GM23338 (cell line): ENCODE measurements around the gene RGS6. TPM values are rescaled to one million over a fixed set of nuclear protein-coding genes. Genes with fewer than 3 reads are reported as not detected.

ENCODE experiments used
- ATAC-seq: fragments of 200-7000 bp; cut with Tn5 transposase; 3 replicates; pipeline ENCODE4 v1.9.1; 2020
- DNase-seq: peaks from one replicate; pipeline ENCODE4 v3.0.0-alpha.2; 2015; ENCODE audit warnings: low spot score
- H2AFZ ChIP-seq: fragments of 200-600 bp; sonication (generic); 2 replicates; pipeline ENCODE4 v1.8.0; 2016; ENCODE audit warnings: antibody characterized with exemption, mild to moderate bottlenecking, moderate library complexity
- H3F3A ChIP-seq: fragments of 200-600 bp; sonication (generic); replicated peaks from 2 replicates; pipeline ENCODE4 v1.8.0; 2017; ENCODE audit warnings: antibody characterized with exemption, mixed run types, low read depth
- H3K27ac ChIP-seq: fragments of 200-600 bp; sonication (generic); 2 replicates; pipeline ENCODE4 v1.6.1; 2016; ENCODE audit warnings: low read depth
- H3K27me3 ChIP-seq: fragments of 200-600 bp; sonication (generic); 2 replicates; pipeline ENCODE4 v1.8.0; 2016; ENCODE audit warnings: mild to moderate bottlenecking, mixed run types, moderate library complexity; ENCODE audit not compliant: insufficient read depth
- H3K36me3 ChIP-seq: fragments of 200-600 bp; sonication (generic); 2 replicates; pipeline ENCODE4 v1.8.0; 2016; ENCODE audit warnings: mild to moderate bottlenecking; ENCODE audit not compliant: insufficient read depth
- H3K4me1 ChIP-seq: fragments of 200-600 bp; sonication (generic); 2 replicates; pipeline ENCODE4 v1.8.0; 2016; ENCODE audit warnings: mild to moderate bottlenecking, moderate library complexity; ENCODE audit not compliant: insufficient read depth
- H3K4me2 ChIP-seq: fragments of 200-600 bp; sonication (generic); 2 replicates; pipeline ENCODE4 v1.7.1; 2017; ENCODE audit warnings: mixed run types
- H3K4me3 ChIP-seq: fragments of 200-600 bp; sonication (generic); 2 replicates; pipeline ENCODE4 v1.6.1; 2016; ENCODE audit warnings: mixed run types
- H3K79me2 ChIP-seq: fragments of 200-600 bp; sonication (generic); replicated peaks from 2 replicates; pipeline ENCODE4 v1.8.0; 2017; ENCODE audit warnings: mild to moderate bottlenecking; ENCODE audit not compliant: insufficient read depth
- H3K9me2 ChIP-seq: fragments of 200-600 bp; sonication (generic); 2 replicates; pipeline ENCODE4 v1.8.0; 2017; ENCODE audit not compliant: insufficient read depth
- H4K20me1 ChIP-seq: fragments of 200-600 bp; sonication (generic); replicated peaks from 2 replicates; pipeline ENCODE4 v1.8.0; 2017; ENCODE audit warnings: mild to moderate bottlenecking; ENCODE audit not compliant: insufficient read depth
- H3K27ac Mint-ChIP-seq: 2 replicates; pipeline ENCODE4 v1.8.0; 2020; ENCODE audit warnings: inconsistent platforms, mild to moderate bottlenecking, moderate library complexity, mixed read lengths
- H3K27me3 Mint-ChIP-seq: 3 replicates; pipeline ENCODE4 v1.8.0; 2022; ENCODE audit warnings: low read depth, mild to moderate bottlenecking, moderate library complexity, mixed read lengths, inconsistent platforms; ENCODE audit not compliant: insufficient read depth, poor library complexity
- H3K36me3 Mint-ChIP-seq: 3 replicates; pipeline ENCODE4 v1.8.0; 2021; ENCODE audit warnings: low read depth, mild to moderate bottlenecking, inconsistent platforms, moderate library complexity, mixed read lengths
- H3K4me1 Mint-ChIP-seq: 3 replicates; pipeline ENCODE4 v1.8.0; 2020; ENCODE audit warnings: mild to moderate bottlenecking, inconsistent platforms, mixed read lengths
- H3K4me3 Mint-ChIP-seq: 3 replicates; pipeline ENCODE4 v1.8.0; 2021; ENCODE audit warnings: moderate library complexity, mild to moderate bottlenecking, inconsistent platforms, mixed read lengths
- H3K9me3 Mint-ChIP-seq: 3 replicates; pipeline ENCODE4 v1.8.0; 2020; ENCODE audit warnings: moderate library complexity, mild to moderate bottlenecking, inconsistent platforms, mixed read lengths
- CTCF ChIP-seq, 2 experiments: fragments of 200-600 bp in 1 of 2; sonication (generic) in 1 of 2; conservative IDR thresholded peaks; 2 replicates each; pipeline versions ENCODE4 v1.5.1 to v1.6.1; 2016 to 2017; ENCODE audit warnings: antibody characterized with exemption in 2 of 2, low read depth in 2 of 2, mild to moderate bottlenecking in 2 of 2, moderate library complexity in 1 of 2
- ETS1 ChIP-seq: IDR thresholded peaks from 2 replicates; pipeline ENCODE4 v1.6.1; 2016; ENCODE audit warnings: antibody characterized with exemption
- NANOG ChIP-seq: IDR thresholded peaks from 2 replicates; pipeline ENCODE4 v1.6.1; 2016; ENCODE audit warnings: antibody characterized with exemption, borderline replicate concordance
- POLR2AphosphoS5 ChIP-seq: IDR thresholded peaks from 2 replicates; pipeline ENCODE4 v1.6.1; 2016; ENCODE audit warnings: antibody characterized with exemption, low read depth
- ZNF114 ChIP-seq: fragments of 250-450 bp; sonication (Bioruptor Pico); IDR thresholded peaks from 2 replicates; pipeline ENCODE4 v1.5.0; 2020; ENCODE audit warnings: mild to moderate bottlenecking, moderate library complexity
- ZNF331 ChIP-seq: fragments of 250-450 bp; sonication (Bioruptor Pico); IDR thresholded peaks from 2 replicates; pipeline ENCODE4 v1.5.0; 2020; ENCODE audit warnings: low read depth, mild to moderate bottlenecking, moderate library complexity
- polyA plus RNA-seq: library from polyadenylated mRNA; unstranded; fragments of >200 nt; fragmentation: Nextera tagmentation; extraction: Ambion mirVana; gene quantifications from 2 replicates; pipeline ENCODE4 v1.2.1, GENCODE V29; 2016
- total RNA-seq: library from RNA; depleted of rRNA; stranded (reverse); fragments of >200 nt; shearing (Covaris generic); gene quantifications from 2 replicates; pipeline ENCODE4 v1.2.3, GENCODE V29; 2014
- TF ChIP-seq, protein P1 (sequence below): IDR thresholded peaks from one replicate; pipeline ENCODE4 v1.6.1; 2018; ENCODE audit warnings: antibody characterized with exemption; ENCODE audit not compliant: unreplicated experiment

Gene RGS6
- total and polyA plus RNA-seq, 2 experiments from 2014 or later: 0.66 to 0.83 TPM

GRCh38 chr14:72262771-72263170 lies 330.5 kb downstream of the RGS6 start:
- Histone ChIP-seq H3K4me2 (no peak overlapping the region), H3K79me2 (no peaks in the 10 kb centered on the region), H2AFZ (no peak overlapping the region), H3K9me2 (peaks cover 14% of the 10 kb centered on the region), H4K20me1 (no peaks in the 10 kb centered on the region), H3K27me3 (no peaks in the 10 kb centered on the region), H3K27ac (no peak overlapping the region), H3K4me3 (no peak overlapping the region), H3K4me1 (no peaks in the 10 kb centered on the region), H3K36me3 (no peaks in the 10 kb centered on the region), H3F3A (no peaks in the 10 kb centered on the region)
- Mint-ChIP-seq H3K27me3 (peaks cover 7% of the 10 kb centered on the region), H3K4me1 (no peaks in the 10 kb centered on the region), H3K36me3 (peaks cover 10% of the 10 kb centered on the region; the same call in 2 of the 3 replicates), H3K4me3 (no peak overlapping the region), H3K9me3 (peaks cover 16% of the 10 kb centered on the region), H3K27ac (no peak overlapping the region)
- ATAC-seq (no peak), DNase-seq (no peak)
- TF ChIP-seq ETS1: no peak
- TF ChIP-seq POLR2AphosphoS5: no peak

GRCh38 chr14:72264716-72265115 lies 332.5 kb downstream of the RGS6 start:
- Histone ChIP-seq H2AFZ (no peak overlapping the region), H3K79me2 (no peaks in the 10 kb centered on the region), H3K27me3 (no peaks in the 10 kb centered on the region), H3K27ac (no peak overlapping the region), H3K4me3 (no peak overlapping the region), H3K4me1 (no peaks in the 10 kb centered on the region), H3K9me2 (peaks cover 14% of the 10 kb centered on the region), H3K36me3 (no peaks in the 10 kb centered on the region), H4K20me1 (no peaks in the 10 kb centered on the region), H3F3A (no peaks in the 10 kb centered on the region), H3K4me2 (no peak overlapping the region)
- no peak for TF ChIP-seq NANOG
- Mint-ChIP-seq H3K27me3 (peaks cover 7% of the 10 kb centered on the region), H3K4me1 (no peaks in the 10 kb centered on the region; the same call in 2 of the 3 replicates), H3K4me3 (no peak overlapping the region), H3K27ac (no peak overlapping the region), H3K36me3 (peaks cover 10% of the 10 kb centered on the region), H3K9me3 (peaks cover 16% of the 10 kb centered on the region)
- DNase-seq (no peak), ATAC-seq (no peak)

- H3K27ac ChIP-seq: no peak overlapping the region
- DNase-seq (no peak), ATAC-seq (no peak)
- H4K20me1 ChIP-seq: no peaks in the 10 kb centered on the region
- no peaks in the 10 kb centered on the region; the same call in 1 of the 2 replicates for H3K36me3 ChIP-seq
- H3K27me3 ChIP-seq: no peaks in the 10 kb centered on the region
- no peaks in the 10 kb centered on the region for H3F3A ChIP-seq
- Mint-ChIP-seq H3K36me3 (no peaks in the 10 kb centered on the region; the same call in 1 of the 3 replicates), H3K27me3 (no peaks in the 10 kb centered on the region), H3K4me3 (no peak overlapping the region), H3K9me3 (peaks cover 5% of the 10 kb centered on the region), H3K27ac (no peak overlapping the region), H3K4me1 (peaks cover 5% of the 10 kb centered on the region; the same call in 2 of the 3 replicates)
- H3K4me3 ChIP-seq: no peak overlapping the region
- no peaks in the 10 kb centered on the region for H3K4me1 ChIP-seq
- H3K9me2 ChIP-seq: peaks cover 7% of the 10 kb centered on the region; the same call in 1 of the 2 replicates
- TF ChIP-seq POLR2AphosphoS5: no peak
- H3K4me2 ChIP-seq: no peak overlapping the region
- H3K79me2 ChIP-seq: no peaks in the 10 kb centered on the region
- no peak overlapping the region for H2AFZ ChIP-seq
Measured at GRCh38 chr14:72270147-72270727, 338.0 kb downstream of the RGS6 start.

DNA sequence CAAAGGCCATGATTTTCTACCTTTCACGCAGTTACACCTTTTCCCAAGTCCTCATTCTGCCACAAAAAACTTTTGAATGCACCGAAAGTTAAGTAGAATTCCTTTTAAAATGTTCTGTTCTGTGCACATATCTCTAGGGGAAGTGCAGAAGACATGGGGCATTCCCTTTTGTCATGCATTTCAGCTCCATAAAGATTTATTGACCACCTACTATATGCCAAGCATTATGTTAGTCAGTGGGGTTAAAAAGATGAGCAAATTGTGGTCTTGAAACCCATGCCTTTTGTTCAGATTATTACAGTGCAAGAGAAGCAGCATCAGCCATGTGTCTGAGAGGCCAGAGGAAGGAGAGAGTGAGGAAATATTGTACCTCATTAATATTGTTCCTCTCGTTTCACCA lies 338.5 kb downstream of the RGS6 start:
- peaks cover 5% of the 10 kb centered on the region; the same call in 2 of the 3 replicates for H3K4me1 Mint-ChIP-seq
- Histone ChIP-seq H3K36me3 (no peaks in the 10 kb centered on the region; the same call in 1 of the 2 replicates), H3K79me2 (no peaks in the 10 kb centered on the region), H3K27me3 (no peaks in the 10 kb centered on the region), H3F3A (no peaks in the 10 kb centered on the region), H3K4me2 (no peak overlapping the region), H2AFZ (no peak overlapping the region), H3K4me1 (no peaks in the 10 kb centered on the region), H4K20me1 (no peaks in the 10 kb centered on the region), H3K27ac (no peak overlapping the region), H3K9me2 (peaks cover 7% of the 10 kb centered on the region; the same call in 1 of the 2 replicates), H3K4me3 (no peak overlapping the region)
- no peak overlapping the region for H3K27ac Mint-ChIP-seq
- H3K36me3 Mint-ChIP-seq: no peaks in the 10 kb centered on the region; the same call in 1 of the 3 replicates
- H3K4me3 Mint-ChIP-seq: no peak overlapping the region
- no peaks in the 10 kb centered on the region for H3K27me3 Mint-ChIP-seq
- ATAC-seq (no peak), DNase-seq (no peak)
- H3K9me3 Mint-ChIP-seq: peaks cover 5% of the 10 kb centered on the region
- TF ChIP-seq ZNF114 (CRISPR knock-in tag) (no peak), POLR2AphosphoS5 (no peak), CTCF (conservative IDR thresholded peaks at IDR 0.05; ENCODE audit: low read depth in 2 of 2) (no peak), ZNF331 (CRISPR knock-in tag) (no peak), NANOG (no peak)
- TF ChIP-seq, protein P1, sequence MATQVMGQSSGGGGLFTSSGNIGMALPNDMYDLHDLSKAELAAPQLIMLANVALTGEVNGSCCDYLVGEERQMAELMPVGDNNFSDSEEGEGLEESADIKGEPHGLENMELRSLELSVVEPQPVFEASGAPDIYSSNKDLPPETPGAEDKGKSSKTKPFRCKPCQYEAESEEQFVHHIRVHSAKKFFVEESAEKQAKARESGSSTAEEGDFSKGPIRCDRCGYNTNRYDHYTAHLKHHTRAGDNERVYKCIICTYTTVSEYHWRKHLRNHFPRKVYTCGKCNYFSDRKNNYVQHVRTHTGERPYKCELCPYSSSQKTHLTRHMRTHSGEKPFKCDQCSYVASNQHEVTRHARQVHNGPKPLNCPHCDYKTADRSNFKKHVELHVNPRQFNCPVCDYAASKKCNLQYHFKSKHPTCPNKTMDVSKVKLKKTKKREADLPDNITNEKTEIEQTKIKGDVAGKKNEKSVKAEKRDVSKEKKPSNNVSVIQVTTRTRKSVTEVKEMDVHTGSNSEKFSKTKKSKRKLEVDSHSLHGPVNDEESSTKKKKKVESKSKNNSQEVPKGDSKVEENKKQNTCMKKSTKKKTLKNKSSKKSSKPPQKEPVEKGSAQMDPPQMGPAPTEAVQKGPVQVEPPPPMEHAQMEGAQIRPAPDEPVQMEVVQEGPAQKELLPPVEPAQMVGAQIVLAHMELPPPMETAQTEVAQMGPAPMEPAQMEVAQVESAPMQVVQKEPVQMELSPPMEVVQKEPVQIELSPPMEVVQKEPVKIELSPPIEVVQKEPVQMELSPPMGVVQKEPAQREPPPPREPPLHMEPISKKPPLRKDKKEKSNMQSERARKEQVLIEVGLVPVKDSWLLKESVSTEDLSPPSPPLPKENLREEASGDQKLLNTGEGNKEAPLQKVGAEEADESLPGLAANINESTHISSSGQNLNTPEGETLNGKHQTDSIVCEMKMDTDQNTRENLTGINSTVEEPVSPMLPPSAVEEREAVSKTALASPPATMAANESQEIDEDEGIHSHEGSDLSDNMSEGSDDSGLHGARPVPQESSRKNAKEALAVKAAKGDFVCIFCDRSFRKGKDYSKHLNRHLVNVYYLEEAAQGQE: no peak
